ENCODE results near the gene ARL5A. TPM values are rescaled to one million over a fixed set of nuclear protein-coding genes. Genes with fewer than 3 reads are reported as not detected.

The ARL5A gene
- total and polyA plus RNA-seq, 2 donors (not counting 1 experiment from before 2014, with no cell fraction given) = 29.8 to 40.3 TPM

- no peak overlapping the region for H3K4me2 ChIP-seq (ENCODE audit: extremely low read depth, insufficient read depth, low read length)
- H3K4me3 ChIP-seq (replicated peaks in 1 of 4; ENCODE audit: control extremely low read depth in 1 of 4, insufficient read depth in 1 of 4, low read depth in 3 of 4, low read length in 4 of 4) = no peak overlapping the region
- no peaks in the 10 kb centered on the region for H3K27me3 ChIP-seq (ENCODE audit: control insufficient read depth, insufficient read depth, low read length)
- H3K9me3 ChIP-seq (ENCODE audit: control insufficient read depth, insufficient read depth, low read depth, low read length) = no peaks in the 10 kb centered on the region
- H3K9ac ChIP-seq (ENCODE audit: insufficient read depth, low read length) = no peak overlapping the region
- H3K4me1 ChIP-seq (ENCODE audit: control insufficient read depth, extremely low read depth, insufficient read depth, low read length) = no peaks in the 10 kb centered on the region
- no peak for TF ChIP-seq CTCF (conservative IDR thresholded peaks at IDR 0.05 in 1 of 2, IDR thresholded peaks at IDR 0.05 in 1 of 2; ENCODE audit: low read depth in 1 of 2, low read length in 2 of 2)
- no peak for TF ChIP-seq EZH2 (IDR thresholded peaks at IDR 0.05; ENCODE audit: low read length, missing control alignments)
- H4K20me1 ChIP-seq (ENCODE audit: control insufficient read depth, extremely low read depth, insufficient read depth, low read length) = no peaks in the 10 kb centered on the region
- no peaks in the 10 kb centered on the region for H3K79me2 ChIP-seq (ENCODE audit: control insufficient read depth, insufficient read depth, low read length)
- H2AFZ ChIP-seq (ENCODE audit: low read length) = no peak overlapping the region
- DNase-seq (ENCODE audit: low read depth in 2 of 2) = no peak
- no peaks in the 10 kb centered on the region for H3K36me3 ChIP-seq (ENCODE audit: control insufficient read depth, insufficient read depth, low read length)
- no peak overlapping the region for H3K27ac ChIP-seq (ENCODE audit: insufficient read depth, low read length)
These were observed 74.7 kb downstream of the ARL5A start for GRCh38 chr2:151753540-151753939.

Other genes starting within 250 kb of the ARL5A start
- 0.17 and 0.26 TPM in 2 replicates for gene NEB, start 93.9 kb downstream of the ARL5A start, total RNA-seq
- 0.06 and 0.26 TPM in 2 replicates for gene NEB, start 93.9 kb downstream of the ARL5A start, polyA plus RNA-seq

Measured in fibroblast of lung (primary cell).